Spleen (tissue), 7 donors: ENCODE data around the gene SLC34A3.

Experiments used
- POLR2AphosphoS5 ChIP-seq, 3 donors: sonication (generic); formaldehyde crosslinking; IDR thresholded peaks; one replicate each; pipeline ENCODE4 v1.5.1; 2017; ENCODE audit warnings: antibody characterized with exemption in 3 of 3
- TF ChIP-seq, protein P1 (sequence below), 11 experiments: fragments of 200-600 bp in 7 of 11; fragments of 450-650 bp in 4 of 11; sonication (generic) in 4 of 11; IDR thresholded peaks in 8 of 11; conservative IDR thresholded peaks in 3 of 11; 1 replicate in 7 of 11; 2 replicates in 4 of 11; pipeline versions ENCODE4 v1.4.0 to v1.8.0; 2016 to 2021; ENCODE audit warnings: antibody characterized with exemption in 11 of 11, inconsistent platforms in 4 of 11, mild to moderate bottlenecking in 1 of 11
- donor health status: DM: no; HTN: no; CAD: no; lungs with moderate emphysema.
- donor health status: DM: no; HTN: no; CAD: no.
- donor health status: DM: no; HTN: no; CAD: no.

DNA sequence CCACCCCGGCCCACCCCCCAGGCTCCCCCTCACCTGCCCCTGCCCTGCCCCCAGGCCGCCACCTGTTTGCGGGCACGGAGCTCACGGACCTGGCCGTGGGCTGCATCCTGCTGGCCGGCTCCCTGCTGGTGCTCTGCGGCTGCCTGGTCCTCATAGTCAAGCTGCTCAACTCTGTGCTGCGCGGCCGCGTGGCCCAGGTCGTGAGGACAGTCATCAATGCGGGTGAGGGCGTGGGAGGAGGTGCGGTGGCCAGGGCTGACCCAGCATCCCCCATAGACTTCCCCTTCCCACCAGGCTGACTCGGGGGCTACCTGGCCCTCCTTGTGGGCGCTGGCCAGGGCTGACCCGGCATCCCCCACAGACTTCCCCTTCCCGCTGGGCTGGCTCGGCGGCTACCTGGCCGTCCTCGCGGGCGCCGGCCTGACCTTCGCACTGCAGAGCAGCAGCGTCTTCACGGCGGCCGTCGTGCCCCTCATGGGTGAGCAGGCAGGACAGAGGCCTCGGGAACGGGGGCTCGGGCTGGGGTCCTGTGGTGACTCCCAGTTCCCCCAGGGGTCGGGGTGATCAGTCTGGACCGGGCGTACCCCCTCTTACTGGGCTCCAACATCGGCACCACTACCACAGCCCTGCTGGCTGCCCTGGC is 3.5 kb downstream of the SLC34A3 start:
- TF ChIP-seq, protein P1, sequence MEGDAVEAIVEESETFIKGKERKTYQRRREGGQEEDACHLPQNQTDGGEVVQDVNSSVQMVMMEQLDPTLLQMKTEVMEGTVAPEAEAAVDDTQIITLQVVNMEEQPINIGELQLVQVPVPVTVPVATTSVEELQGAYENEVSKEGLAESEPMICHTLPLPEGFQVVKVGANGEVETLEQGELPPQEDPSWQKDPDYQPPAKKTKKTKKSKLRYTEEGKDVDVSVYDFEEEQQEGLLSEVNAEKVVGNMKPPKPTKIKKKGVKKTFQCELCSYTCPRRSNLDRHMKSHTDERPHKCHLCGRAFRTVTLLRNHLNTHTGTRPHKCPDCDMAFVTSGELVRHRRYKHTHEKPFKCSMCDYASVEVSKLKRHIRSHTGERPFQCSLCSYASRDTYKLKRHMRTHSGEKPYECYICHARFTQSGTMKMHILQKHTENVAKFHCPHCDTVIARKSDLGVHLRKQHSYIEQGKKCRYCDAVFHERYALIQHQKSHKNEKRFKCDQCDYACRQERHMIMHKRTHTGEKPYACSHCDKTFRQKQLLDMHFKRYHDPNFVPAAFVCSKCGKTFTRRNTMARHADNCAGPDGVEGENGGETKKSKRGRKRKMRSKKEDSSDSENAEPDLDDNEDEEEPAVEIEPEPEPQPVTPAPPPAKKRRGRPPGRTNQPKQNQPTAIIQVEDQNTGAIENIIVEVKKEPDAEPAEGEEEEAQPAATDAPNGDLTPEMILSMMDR (IDR thresholded peaks at IDR 0.05 in 8 of 11, conservative IDR thresholded peaks at IDR 0.05 in 3 of 11) = no peak
- peak in 1 of 3 donors; percentile 35 for TF ChIP-seq POLR2AphosphoS5 (IDR thresholded peaks at IDR 0.05)
